MG63 (cell line): ENCODE data around the gene PHLPP1. TPM values are rescaled to one million over a fixed set of nuclear protein-coding genes. Genes with fewer than 3 reads are reported as not detected.
A peak's percentile ranks its signal among the peaks of the same experiment; 100 is the strongest.

ENCODE experiments used
- DNase-seq: peaks from one replicate; pipeline ENCODE4 v3.0.0-alpha.2; 2020
- H3K27me3 ChIP-seq: fragments of 250-450 bp; sonication (Bioruptor Pico); 2 replicates; pipeline ENCODE4 v1.5.1; 2020; ENCODE audit warnings: mild to moderate bottlenecking, moderate library complexity
- H3K36me3 ChIP-seq: fragments of 250-450 bp; sonication (Bioruptor Pico); 2 replicates; pipeline ENCODE4 v1.5.1; 2020; ENCODE audit warnings: mild to moderate bottlenecking, moderate library complexity
- H3K4me3 ChIP-seq: fragments of 250-450 bp; sonication (Bioruptor Pico); 2 replicates; pipeline ENCODE4 v1.5.1; 2020; ENCODE audit warnings: mild to moderate bottlenecking, moderate library complexity
- H3K9me3 ChIP-seq: fragments of 250-450 bp; sonication (Bioruptor Pico); 2 replicates; pipeline ENCODE4 v1.5.1; 2020; ENCODE audit warnings: mild to moderate bottlenecking, moderate library complexity
- total RNA-seq: library from RNA; depleted of rRNA; stranded (reverse); fragments of >200 nt; shearing (Covaris generic); gene quantifications from 2 replicates; pipeline ENCODE4 v1.2.3, GENCODE V29; 2014; ENCODE audit warnings: low replicate concordance

PHLPP1 gene
- total RNA-seq, 1 experiment from 2014 or later: 6.6 TPM

DNA sequence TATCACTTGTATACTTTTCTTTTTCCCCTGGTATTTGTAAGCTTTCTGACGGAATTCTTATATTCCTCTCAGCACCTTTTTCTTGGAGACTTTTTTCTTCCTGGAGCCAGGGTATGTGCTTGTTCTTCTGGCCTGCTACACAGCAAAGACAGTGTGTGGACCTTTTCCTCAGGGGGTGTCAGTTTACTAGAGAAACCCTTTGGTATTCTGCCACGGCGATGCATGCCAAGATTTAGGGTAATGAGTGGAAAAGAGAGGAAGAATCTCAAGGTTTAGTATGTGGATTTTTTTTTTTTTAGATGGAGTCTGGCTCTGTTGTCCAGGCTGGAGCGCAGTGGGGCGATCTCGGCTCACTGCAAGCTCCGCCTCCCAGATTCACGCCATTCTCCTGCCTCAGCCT lies 152.2 kb downstream of the PHLPP1 start:
- no peak overlapping the region for H3K4me3 ChIP-seq
- DNase-seq: no peak
- no peaks in the 10 kb centered on the region for H3K36me3 ChIP-seq
- no peaks in the 10 kb centered on the region for H3K27me3 ChIP-seq
- no peaks in the 10 kb centered on the region for H3K9me3 ChIP-seq

DNA sequence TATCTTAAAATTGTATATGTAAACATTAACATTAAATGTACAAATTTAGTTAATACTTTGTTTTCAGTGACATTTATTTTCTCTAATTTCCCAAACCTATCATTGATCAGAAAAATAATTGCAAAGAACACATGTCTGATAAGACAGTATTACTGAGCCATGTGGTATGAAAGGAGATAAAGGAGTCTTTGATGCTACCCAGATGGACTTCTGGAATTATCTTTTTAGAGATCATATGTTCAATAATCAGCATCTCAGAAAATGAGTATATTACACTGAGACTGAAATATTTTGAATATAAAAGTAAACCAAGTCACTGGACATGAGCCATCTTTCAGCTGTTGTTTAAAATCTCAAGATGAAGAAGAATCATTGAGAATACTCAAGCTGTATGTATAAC lies 153.3 kb downstream of the PHLPP1 start:
- no peak for DNase-seq

DNA sequence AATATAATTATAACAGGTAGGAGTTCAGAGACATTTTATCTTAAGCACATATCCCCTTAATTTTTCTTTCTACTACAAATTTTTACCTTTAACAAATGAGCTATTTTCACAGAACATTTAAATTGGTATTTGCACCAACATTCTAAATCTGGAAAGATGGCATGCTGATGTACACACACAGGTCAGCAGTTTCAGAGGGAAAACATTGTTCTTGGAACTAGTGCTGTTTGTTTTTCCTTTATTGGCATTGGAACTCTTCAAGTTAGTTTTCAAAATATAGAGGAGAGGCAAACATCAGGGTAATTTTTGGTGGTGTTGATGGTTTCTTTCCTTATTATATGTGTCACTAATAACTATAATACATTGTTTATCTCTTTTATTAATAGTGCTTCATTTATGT lies 155.3 kb downstream of the PHLPP1 start:
- no peaks in the 10 kb centered on the region for H3K27me3 ChIP-seq
- no peak overlapping the region for H3K4me3 ChIP-seq
- no peak for DNase-seq
- H3K36me3 ChIP-seq: no peaks in the 10 kb centered on the region
- no peaks in the 10 kb centered on the region for H3K9me3 ChIP-seq

More for the DNA sequence above, 153.3 kb downstream of the PHLPP1 start:
- H3K9me3 ChIP-seq: no peaks in the 10 kb centered on the region
- no peaks in the 10 kb centered on the region for H3K27me3 ChIP-seq
- H3K36me3 ChIP-seq: no peaks in the 10 kb centered on the region
- H3K4me3 ChIP-seq: no peak overlapping the region

DNA sequence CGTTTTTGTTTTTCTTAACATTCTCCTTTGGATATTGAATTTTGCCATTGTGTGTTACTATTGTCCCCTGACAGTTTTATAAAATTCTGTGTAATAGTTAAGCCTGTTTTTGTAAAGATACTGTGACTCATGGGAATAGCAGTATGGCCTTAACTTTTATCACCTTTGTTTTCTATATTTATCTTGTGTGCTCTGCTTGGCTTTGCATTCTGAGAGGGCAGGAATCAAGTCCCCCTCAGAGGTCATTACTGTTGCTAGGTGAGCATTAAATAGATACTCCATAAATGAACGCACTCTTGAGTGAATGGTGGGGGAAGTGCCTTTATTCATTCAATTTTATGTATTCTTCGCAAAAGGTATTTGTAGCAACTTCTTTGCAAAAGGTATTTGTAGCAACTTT lies 160.0 kb downstream of the PHLPP1 start:
- no peaks in the 10 kb centered on the region; the same call in 1 of the 2 replicates for H3K9me3 ChIP-seq
- DNase-seq: no peak
- no peak overlapping the region for H3K4me3 ChIP-seq
- H3K36me3 ChIP-seq: no peaks in the 10 kb centered on the region
- H3K27me3 ChIP-seq: no peaks in the 10 kb centered on the region

DNA sequence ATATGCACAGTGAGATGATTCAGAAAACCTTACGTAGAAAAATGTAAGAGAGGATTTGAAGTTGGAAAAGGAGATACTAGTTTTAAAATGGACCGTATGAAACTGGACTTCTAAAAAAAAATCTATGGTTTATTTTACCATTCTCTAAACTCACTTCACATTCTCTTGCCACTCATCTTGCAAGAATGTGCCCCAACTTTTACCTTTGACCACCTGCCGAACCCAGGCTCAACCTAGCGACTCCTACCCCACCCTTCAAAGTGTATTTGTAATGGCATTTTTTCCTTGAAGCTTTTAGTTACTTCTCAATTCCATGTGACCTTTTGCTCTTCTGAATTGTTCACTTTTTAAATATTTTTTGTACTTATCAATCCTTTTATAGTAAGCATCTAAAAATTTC lies 160.8 kb downstream of the PHLPP1 start:
- Histone ChIP-seq H3K4me3 (no peak overlapping the region), H3K9me3 (no peaks in the 10 kb centered on the region; the same call in 1 of the 2 replicates), H3K36me3 (no peaks in the 10 kb centered on the region), H3K27me3 (no peaks in the 10 kb centered on the region)
- DNase-seq: no peak

DNA sequence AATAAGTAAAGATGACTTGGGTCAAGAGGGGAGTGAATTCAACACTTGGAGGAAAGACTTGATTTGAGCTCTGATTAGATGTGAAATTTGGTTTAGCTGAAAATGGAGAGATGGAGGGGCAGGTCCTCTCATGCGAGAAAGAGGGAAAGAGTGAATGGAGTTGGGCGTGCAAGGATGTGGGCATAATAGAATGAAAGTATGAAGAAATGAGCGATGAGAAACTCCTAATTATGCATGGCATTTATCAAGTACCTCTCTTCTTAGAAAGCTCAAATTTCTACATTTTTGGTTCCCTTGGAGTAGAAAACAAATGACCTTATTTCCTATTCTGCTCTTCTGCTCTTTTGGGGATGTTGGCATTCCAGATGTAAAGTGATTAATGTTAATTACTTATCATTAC lies 161.5 kb downstream of the PHLPP1 start:
- DNase-seq: no peak
- no peak overlapping the region for H3K4me3 ChIP-seq

DNA sequence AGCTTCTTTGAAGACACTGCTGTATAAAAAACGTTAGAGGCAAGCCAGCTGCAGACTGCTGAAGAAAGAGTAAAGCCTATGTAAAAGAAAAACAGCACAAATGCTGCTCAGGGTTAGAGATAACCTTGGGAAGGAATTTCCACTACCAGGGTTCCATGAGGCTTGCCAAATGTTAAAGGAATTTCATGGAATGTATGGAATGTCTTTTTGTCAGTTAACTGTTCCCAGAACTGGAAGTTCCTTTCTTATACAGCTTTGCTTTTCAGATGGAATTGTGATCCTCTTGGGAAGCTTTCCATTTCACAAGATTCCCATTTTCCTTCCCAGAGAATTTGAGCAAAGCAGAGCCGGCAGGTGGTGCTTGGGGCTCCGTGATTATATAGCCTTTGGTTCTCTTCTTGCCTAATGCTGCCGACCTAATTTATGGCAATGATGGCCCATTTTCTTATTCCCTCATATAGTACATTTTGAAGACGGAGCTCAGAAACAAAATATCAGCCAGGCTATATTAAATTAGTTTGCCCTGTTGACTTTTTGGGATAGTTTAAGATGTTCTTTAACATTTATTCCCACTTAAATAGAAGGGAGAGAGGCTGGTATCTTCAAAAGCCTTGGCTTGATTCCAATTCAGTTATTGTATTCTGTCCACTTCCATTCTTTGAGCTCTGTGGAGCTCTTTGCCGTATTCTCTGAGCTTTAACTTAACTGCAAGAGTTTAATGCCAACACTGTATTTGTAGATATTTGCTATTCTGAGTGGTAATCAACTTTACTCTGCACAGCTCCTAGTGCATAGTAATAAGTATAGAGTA lies 162.3 kb downstream of the PHLPP1 start:
- no peaks in the 10 kb centered on the region for H3K27me3 ChIP-seq
- no peaks in the 10 kb centered on the region; the same call in 1 of the 2 replicates for H3K9me3 ChIP-seq
- no peak overlapping the region for H3K4me3 ChIP-seq
- no peak for DNase-seq
- H3K36me3 ChIP-seq: no peaks in the 10 kb centered on the region

More for the DNA sequence above, 161.5 kb downstream of the PHLPP1 start:
- no peaks in the 10 kb centered on the region for H3K27me3 ChIP-seq
- no peaks in the 10 kb centered on the region for H3K36me3 ChIP-seq
- no peaks in the 10 kb centered on the region; the same call in 1 of the 2 replicates for H3K9me3 ChIP-seq

DNA sequence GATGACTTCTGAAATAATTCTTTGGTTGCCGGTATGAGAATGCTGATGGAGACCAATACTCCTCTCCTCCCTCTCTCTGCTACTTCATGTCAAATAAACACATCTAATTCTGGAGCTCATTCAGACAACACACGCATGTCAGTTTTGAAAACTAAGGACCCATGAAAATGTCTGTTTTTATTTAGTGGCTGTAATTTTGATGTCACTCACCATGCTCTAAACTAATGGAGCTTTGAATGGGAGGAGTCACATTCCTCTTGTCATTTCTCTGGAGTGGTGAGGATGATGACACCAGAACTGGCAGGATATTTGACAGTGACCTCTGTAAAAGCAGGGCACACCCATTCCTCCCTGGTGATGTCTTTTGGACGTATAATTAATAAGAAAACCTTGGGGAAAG lies 163.0 kb downstream of the PHLPP1 start:
- H3K27me3 ChIP-seq: no peaks in the 10 kb centered on the region
- no peak for DNase-seq
- H3K36me3 ChIP-seq: no peaks in the 10 kb centered on the region

DNA sequence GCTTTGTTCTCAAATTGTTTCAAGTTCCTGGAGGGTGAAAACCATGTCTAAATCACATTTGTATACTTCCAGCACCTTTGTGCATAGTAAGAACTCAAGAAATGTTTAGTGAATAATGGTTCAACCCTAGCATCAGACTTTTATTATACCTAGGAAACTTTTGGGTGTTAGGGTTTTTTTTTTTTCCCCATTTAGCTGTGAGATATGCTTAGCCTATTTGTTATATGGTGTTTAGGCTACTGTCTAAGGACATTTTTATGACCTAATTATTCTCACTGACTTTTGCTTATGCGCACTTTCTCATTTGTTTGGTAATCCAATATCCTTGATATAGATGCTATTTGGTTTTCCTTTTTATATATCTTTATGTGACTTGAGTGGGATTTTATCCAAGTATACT lies 164.7 kb downstream of the PHLPP1 start:
- H3K36me3 ChIP-seq: no peaks in the 10 kb centered on the region
- no peaks in the 10 kb centered on the region; the same call in 1 of the 2 replicates for H3K9me3 ChIP-seq
- no peak for DNase-seq
- no peak overlapping the region for H3K4me3 ChIP-seq
- H3K27me3 ChIP-seq: no peaks in the 10 kb centered on the region

More for the DNA sequence above, 163.0 kb downstream of the PHLPP1 start:
- H3K9me3 ChIP-seq: no peaks in the 10 kb centered on the region; the same call in 1 of the 2 replicates
- no peak overlapping the region for H3K4me3 ChIP-seq

DNA sequence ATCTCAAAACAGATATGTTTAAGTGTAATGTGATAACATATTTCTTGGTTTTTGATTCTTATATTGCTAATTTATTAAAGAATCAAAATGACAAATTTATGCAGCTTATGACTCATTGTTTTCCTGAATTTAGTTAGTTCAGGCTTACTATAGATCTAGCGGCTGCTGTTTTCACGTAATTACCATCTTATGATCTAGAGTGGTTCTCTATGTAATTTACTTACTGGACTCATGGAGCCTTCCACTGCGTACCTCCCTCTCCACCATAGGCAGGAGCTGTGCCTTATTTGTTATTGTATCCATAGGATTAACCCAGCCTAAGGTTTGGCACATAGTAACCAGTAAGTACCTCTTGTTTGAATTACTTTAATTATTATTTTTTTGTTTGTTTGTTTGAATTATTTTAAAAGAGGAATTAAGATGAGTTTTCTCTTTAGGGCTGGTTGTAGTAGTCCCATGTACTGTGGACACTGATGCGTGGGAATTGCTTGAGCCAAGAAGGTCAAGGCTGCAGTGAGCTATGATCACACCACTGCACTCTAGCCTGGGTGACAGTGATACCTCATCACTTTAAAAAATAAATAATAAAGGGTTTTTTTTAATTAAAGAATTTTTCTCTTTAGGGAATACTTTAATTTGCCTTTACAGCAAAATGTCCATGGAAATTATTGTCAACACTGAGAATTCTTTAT lies 165.5 kb downstream of the PHLPP1 start:
- H3K9me3 ChIP-seq: no peaks in the 10 kb centered on the region; the same call in 1 of the 2 replicates
- no peaks in the 10 kb centered on the region for H3K36me3 ChIP-seq
- no peak overlapping the region for H3K4me3 ChIP-seq
- H3K27me3 ChIP-seq: no peaks in the 10 kb centered on the region
- no peak for DNase-seq

DNA sequence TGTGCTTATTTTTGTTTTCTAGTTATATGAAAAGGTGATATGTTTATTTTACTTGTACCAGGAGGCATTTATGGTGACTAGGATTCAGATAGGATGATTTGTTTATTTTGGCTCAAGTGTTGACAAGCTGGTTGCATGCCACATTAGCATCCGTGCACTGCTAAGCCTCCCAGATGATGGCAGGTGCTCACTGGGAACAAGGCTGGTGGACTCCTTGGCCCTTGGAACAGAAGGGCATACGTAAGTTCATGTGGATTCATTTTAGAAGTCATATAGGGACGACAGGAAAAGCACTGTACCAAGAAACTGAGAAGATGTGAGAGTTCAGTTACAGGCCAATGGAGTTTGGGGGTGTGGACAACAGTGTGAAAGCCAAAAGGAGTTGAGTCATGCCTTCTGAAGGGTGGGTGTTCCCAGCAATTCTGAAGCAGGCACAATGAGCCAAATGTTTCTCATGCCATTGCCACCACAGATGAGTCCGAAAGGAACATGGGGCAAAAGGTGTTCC lies 166.2 kb downstream of the PHLPP1 start:
- H3K4me3 ChIP-seq: no peak overlapping the region
- H3K27me3 ChIP-seq: no peaks in the 10 kb centered on the region
- H3K9me3 ChIP-seq: no peaks in the 10 kb centered on the region; the same call in 1 of the 2 replicates
- H3K36me3 ChIP-seq: no peaks in the 10 kb centered on the region
- peak; percentile 82 for DNase-seq

DNA sequence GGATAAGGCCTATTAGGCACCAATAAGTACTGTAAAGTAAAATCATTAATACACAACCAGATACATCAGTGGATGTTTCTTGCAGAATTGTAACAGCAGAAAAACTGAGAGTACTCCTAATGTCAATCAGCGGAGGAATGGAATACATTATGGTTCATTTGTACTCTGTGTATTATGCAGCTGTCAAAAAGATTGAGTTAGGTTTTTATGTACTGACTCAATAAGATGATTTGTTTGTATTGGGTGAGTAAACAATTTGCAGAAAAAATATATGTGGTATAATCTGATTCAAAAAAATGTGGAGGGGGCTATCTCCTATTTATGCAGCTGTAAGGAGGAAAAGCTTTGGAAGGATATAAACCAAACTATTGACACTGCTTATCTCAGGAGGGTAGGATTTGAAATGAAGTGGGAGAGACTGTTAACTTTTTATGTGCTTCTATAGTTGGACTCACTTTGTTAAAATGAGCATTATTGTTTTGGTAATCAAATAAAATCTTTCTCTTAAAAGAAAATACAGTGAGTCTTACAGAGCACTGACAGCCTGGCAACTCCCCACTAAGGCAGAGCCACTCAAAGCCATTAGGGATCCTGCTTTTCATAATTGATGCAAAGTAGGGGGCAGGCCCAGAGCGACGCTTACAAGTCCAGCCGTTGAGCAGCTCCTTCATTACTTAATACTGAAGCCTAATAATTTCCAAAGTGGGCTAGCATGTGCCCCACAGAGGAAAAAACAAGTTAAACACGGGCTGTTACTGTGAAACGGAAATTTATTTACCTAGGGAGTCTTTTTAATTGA lies 168.8 kb downstream of the PHLPP1 start:
- Histone ChIP-seq H3K4me3 (no peak overlapping the region), H3K36me3 (no peaks in the 10 kb centered on the region), H3K27me3 (no peaks in the 10 kb centered on the region), H3K9me3 (no peaks in the 10 kb centered on the region; the same call in 1 of the 2 replicates)
- DNase-seq: no peak

DNA sequence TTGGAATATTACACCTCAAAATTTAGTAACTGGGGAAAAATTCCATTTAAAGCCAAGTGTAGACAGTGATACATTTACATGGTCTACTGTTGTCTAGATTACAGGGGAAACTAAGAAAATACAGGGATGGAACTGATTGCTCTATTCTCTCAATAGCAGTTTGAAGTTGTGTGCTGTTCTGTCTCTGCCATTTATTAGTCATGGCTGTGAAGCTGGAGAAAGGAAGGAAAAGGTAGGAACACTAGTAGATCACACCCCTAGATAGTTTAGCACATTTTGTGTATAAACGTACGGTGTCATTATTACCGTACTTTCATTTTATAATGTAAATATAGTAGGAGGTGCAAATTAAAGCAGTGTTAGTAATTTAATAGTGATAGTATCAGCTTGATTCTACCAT lies 170.5 kb downstream of the PHLPP1 start:
- DNase-seq: no peak
- H3K9me3 ChIP-seq: no peaks in the 10 kb centered on the region
- no peaks in the 10 kb centered on the region for H3K27me3 ChIP-seq
- no peak overlapping the region for H3K4me3 ChIP-seq
- no peaks in the 10 kb centered on the region for H3K36me3 ChIP-seq

DNA sequence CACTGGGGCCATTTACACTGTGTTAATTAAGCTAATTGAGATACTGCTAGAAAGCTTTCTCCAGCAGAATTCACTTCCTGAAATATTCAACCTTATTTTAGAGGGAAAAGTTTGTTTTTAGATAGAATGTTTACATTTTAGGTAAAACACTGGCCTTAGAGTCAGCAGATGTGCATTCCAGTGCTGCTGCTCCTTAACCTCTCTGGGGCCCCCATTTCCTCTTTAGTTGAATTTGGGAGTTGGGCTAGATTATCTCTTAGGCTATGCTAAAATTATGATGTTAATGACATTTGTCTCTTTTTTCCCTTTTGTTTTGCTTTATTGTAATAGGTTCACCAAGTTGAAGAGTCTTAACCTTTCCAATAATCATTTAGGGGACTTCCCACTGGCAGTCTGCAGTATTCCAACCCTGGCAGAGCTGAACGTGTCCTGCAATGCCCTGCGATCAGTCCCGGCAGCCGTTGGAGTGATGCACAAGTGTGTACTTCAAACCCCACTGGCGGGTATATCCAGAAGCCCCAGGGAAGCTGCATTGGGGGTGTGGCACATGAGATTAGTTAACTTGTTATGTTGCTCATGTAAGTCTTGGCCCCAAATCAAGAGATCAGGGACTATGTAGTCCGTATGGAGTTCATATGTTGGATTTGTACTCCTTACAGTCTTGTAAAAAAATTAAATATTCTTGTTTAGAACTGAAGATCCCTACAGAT lies 179.5 kb downstream of the PHLPP1 start:
- Histone ChIP-seq H3K36me3 (peaks cover 7% of the 10 kb centered on the region; the same call in 1 of the 2 replicates), H3K9me3 (no peaks in the 10 kb centered on the region), H3K27me3 (no peaks in the 10 kb centered on the region), H3K4me3 (no peak overlapping the region)
- no peak for DNase-seq

DNA sequence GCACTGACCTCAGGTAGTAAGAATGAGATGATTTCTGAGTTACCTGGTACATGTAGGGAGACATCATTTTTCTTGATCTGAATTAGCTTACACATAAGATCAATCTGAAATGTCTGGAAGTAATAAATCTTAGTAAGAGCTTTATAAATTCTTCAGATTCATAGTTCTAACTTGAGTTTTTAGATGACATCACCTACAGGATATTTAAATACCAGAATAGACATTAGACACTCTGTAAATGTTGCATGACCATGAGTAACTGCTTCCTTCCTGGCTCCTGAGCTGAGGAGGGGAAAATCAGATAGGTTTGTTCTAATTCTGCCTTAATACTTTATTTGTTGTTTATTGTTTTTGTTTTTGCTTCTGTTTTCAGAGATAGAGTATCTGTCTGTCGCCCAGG lies 181.8 kb downstream of the PHLPP1 start:
- H3K4me3 ChIP-seq: no peak overlapping the region
- H3K27me3 ChIP-seq: no peaks in the 10 kb centered on the region
- DNase-seq: no peak
- H3K9me3 ChIP-seq: no peaks in the 10 kb centered on the region
- H3K36me3 ChIP-seq: peaks cover 7% of the 10 kb centered on the region; the same call in 1 of the 2 replicates

DNA sequence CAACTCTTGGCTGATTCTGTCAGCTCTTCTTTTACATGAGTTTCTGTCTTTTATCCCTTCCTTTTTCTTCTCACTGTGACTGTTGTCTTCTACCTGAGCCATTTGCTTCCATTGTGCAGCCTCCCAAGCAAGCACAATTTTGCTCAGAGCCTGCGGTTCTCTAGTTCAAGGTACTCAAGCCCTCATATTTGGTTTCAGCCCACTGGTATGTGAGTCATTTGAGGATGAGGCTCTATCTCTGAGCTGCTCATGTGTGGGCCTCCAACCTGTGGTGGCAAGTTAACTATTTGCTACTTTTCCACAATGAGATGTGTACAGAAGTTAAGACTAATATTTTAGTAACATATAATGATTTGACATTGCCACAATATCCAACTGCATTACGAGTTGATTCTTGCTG lies 183.0 kb downstream of the PHLPP1 start:
- H3K36me3 ChIP-seq: peaks cover 7% of the 10 kb centered on the region; the same call in 1 of the 2 replicates
- H3K9me3 ChIP-seq: no peaks in the 10 kb centered on the region
- no peaks in the 10 kb centered on the region for H3K27me3 ChIP-seq
- DNase-seq: no peak
- H3K4me3 ChIP-seq: no peak overlapping the region
